H1 (cell line): ENCODE measurements around the gene ZFP3. TPM values are rescaled to one million over a fixed set of nuclear protein-coding genes. Genes with fewer than 3 reads are reported as not detected.
"Not testable (repeated sequence)": the region's sequence is repeated elsewhere in the genome, so short reads cannot be mapped to it uniquely, and the experiment has no call there.

Experiments
- CTCF ChIA-PET: fragments of 300-600 bp; sonication (Branson Sonifier 250); formaldehyde crosslinking; loops from one replicate; lab custom pipeline; 2021; ENCODE audit not compliant: partially characterized antibody; lab: Charles Lee
- POLR2A ChIA-PET: fragments of 300-600 bp; sonication (Branson Sonifier 250); formaldehyde crosslinking; loops from one replicate; lab custom pipeline; 2021; ENCODE audit warnings: inconsistent platforms; ENCODE audit not compliant: partially characterized antibody; lab: Charles Lee
- DNase-seq, 2 experiments: peaks; one replicate each; pipeline versions ENCODE4 v3.0.0 to v3.0.0-alpha.2; 2010 to 2022; ENCODE audit warnings: low spot score in 2 of 2, low read depth in 1 of 2, mixed read lengths in 1 of 2
- FAIRE-seq: peaks from 2 replicates; lab custom pipeline; 2011; peaks lifted over from hg19 to GRCh38; lab: Jason Lieb, UNC
- H2AFZ ChIP-seq: 2 replicates; pipeline ENCODE4 v1.8.1; 2012; ENCODE audit warnings: low read length, inconsistent platforms
- H2AK5ac ChIP-seq: 2 replicates; pipeline ENCODE4 v1.6.1; 2013; ENCODE audit warnings: low read depth, low read length
- H2BK120ac ChIP-seq: replicated peaks from 2 replicates; pipeline ENCODE3; 2013; ENCODE audit warnings: low read depth, low read length, inconsistent platforms
- H2BK12ac ChIP-seq: 2 replicates; pipeline ENCODE4 v1.6.1; 2013; ENCODE audit warnings: low read depth, low read length
- H2BK15ac ChIP-seq: 2 replicates; pipeline ENCODE4 v1.6.1; 2013; ENCODE audit warnings: low read length
- H2BK20ac ChIP-seq: 2 replicates; pipeline ENCODE4 v1.6.1; 2013; ENCODE audit warnings: low read length
- H2BK5ac ChIP-seq: 2 replicates; pipeline ENCODE4 v1.6.1; 2013; ENCODE audit warnings: low read depth, low read length
- H3K14ac ChIP-seq: 2 replicates; pipeline ENCODE4 v1.6.1; 2013; ENCODE audit warnings: inconsistent platforms; ENCODE audit not compliant: insufficient read length
- H3K18ac ChIP-seq: 2 replicates; pipeline ENCODE4 v1.6.1; 2013; ENCODE audit warnings: low read length; ENCODE audit errors: extremely low read depth
- H3K23ac ChIP-seq: 2 replicates; pipeline ENCODE4 v1.6.1; 2013; ENCODE audit warnings: inconsistent platforms; ENCODE audit not compliant: insufficient read length
- H3K23me2 ChIP-seq: 2 replicates; pipeline ENCODE4 v1.6.1; 2013; ENCODE audit warnings: low read depth, low read length
- H3K27ac ChIP-seq: 2 replicates; pipeline ENCODE4 v1.6.1; 2011; ENCODE audit warnings: low read depth, low read length, inconsistent platforms
- H3K27me3 ChIP-seq, 4 experiments: replicated peaks in 1 of 4; 1 replicate in 1 of 4; 2 replicates in 3 of 4; pipeline versions ENCODE4 v1.6.1 to v1.8.1; 2011 to 2013; ENCODE audit warnings: low read length in 3 of 4, mild to moderate bottlenecking in 3 of 4, inconsistent platforms in 2 of 4, mixed read lengths in 2 of 4, moderate library complexity in 1 of 4; ENCODE audit not compliant: control insufficient read depth in 3 of 4, insufficient read depth in 3 of 4; ENCODE audit errors: extremely low read depth in 1 of 4
- H3K36me3 ChIP-seq, 4 experiments: 2 replicates each; pipeline versions ENCODE4 v1.6.1 to v1.8.1; 2011 to 2013; ENCODE audit warnings: mild to moderate bottlenecking in 4 of 4, low read length in 3 of 4, moderate library complexity in 2 of 4, control low read depth in 1 of 4, inconsistent platforms in 1 of 4; ENCODE audit not compliant: insufficient read depth in 4 of 4, control insufficient read depth in 2 of 4
- H3K4ac ChIP-seq: replicated peaks from 2 replicates; pipeline ENCODE3; 2013; ENCODE audit warnings: low read length, low read depth, mixed read lengths, inconsistent platforms; ENCODE audit not compliant: insufficient read length
- H3K4me1 ChIP-seq, 4 experiments: replicated peaks in 1 of 4; 1 replicate in 1 of 4; 2 replicates in 3 of 4; pipeline versions ENCODE4 v1.6.1 to v1.8.1; 2011 to 2013; ENCODE audit warnings: low read length in 3 of 4, inconsistent platforms in 2 of 4, mixed read lengths in 1 of 4; ENCODE audit not compliant: insufficient read depth in 4 of 4, control insufficient read depth in 3 of 4
- H3K4me2 ChIP-seq, 2 experiments: 2 replicates each; pipeline versions ENCODE4 v1.6.1 to v1.8.1; 2011 to 2013; ENCODE audit warnings: low read depth in 2 of 2, low read length in 2 of 2, control low read depth in 1 of 2, inconsistent platforms in 1 of 2, mild to moderate bottlenecking in 1 of 2; ENCODE audit not compliant: insufficient read depth in 1 of 2
- H3K4me3 ChIP-seq, 4 experiments: fragments of 200-600, 300-600 bp in 1 of 4; sonication (generic), shearing (Covaris generic), sonication (Bioruptor Twin) in 1 of 4; 2 replicates each; pipeline versions ENCODE4 v1.5.1 to v1.8.1; 2011 to 2016; ENCODE audit warnings: low read length in 4 of 4, low read depth in 3 of 4, control low read depth in 2 of 4, inconsistent platforms in 2 of 4, mild to moderate bottlenecking in 2 of 4, mixed read lengths in 1 of 4, moderate library complexity in 1 of 4; ENCODE audit not compliant: insufficient read depth in 2 of 4; ENCODE audit errors: extremely low read depth in 1 of 4
- H3K56ac ChIP-seq: replicated peaks from 2 replicates; pipeline ENCODE3; 2013; ENCODE audit warnings: low read depth, mild to moderate bottlenecking, mixed read lengths, low read length, inconsistent platforms; ENCODE audit not compliant: insufficient read length
- H3K79me1 ChIP-seq: 2 replicates; pipeline ENCODE4 v1.6.1; 2013; ENCODE audit warnings: low read depth, low read length, control low read depth
- H3K79me2 ChIP-seq, 2 experiments: 2 replicates each; pipeline versions ENCODE4 v1.6.1 to v1.8.1; 2012 to 2013; ENCODE audit warnings: low read length in 2 of 2, mild to moderate bottlenecking in 2 of 2, inconsistent platforms in 1 of 2; ENCODE audit not compliant: insufficient read depth in 2 of 2, control insufficient read depth in 1 of 2
- H3K9ac ChIP-seq, 4 experiments: replicated peaks in 1 of 4; 1 replicate in 1 of 4; 2 replicates in 3 of 4; pipeline versions ENCODE4 v1.6.1 to v1.8.1; 2011 to 2013; ENCODE audit warnings: low read depth in 3 of 4, low read length in 3 of 4, control low read depth in 2 of 4, mild to moderate bottlenecking in 2 of 4, moderate library complexity in 2 of 4, inconsistent platforms in 1 of 4; ENCODE audit errors: extremely low read depth in 1 of 4
- H3K9me3 ChIP-seq, 2 experiments: 2 replicates each; pipeline versions ENCODE4 v1.6.1 to v1.8.1; 2012 to 2013; ENCODE audit warnings: mild to moderate bottlenecking in 2 of 2, moderate library complexity in 2 of 2, control low read depth in 1 of 2, inconsistent platforms in 1 of 2, low read depth in 1 of 2, low read length in 1 of 2, mixed read lengths in 1 of 2; ENCODE audit not compliant: insufficient read depth in 2 of 2
- H4K20me1 ChIP-seq, 2 experiments: replicated peaks in 1 of 2; 2 replicates each; pipeline versions ENCODE3 to v1.8.1; 2011 to 2013; ENCODE audit warnings: inconsistent platforms in 2 of 2, low read length in 2 of 2, mild to moderate bottlenecking in 1 of 2; ENCODE audit not compliant: insufficient read depth in 2 of 2, control insufficient read depth in 1 of 2
- H4K5ac ChIP-seq: 2 replicates; pipeline ENCODE4 v1.6.1; 2013; ENCODE audit warnings: low read length, low read depth, mixed read lengths, inconsistent platforms; ENCODE audit not compliant: insufficient read length
- H4K8ac ChIP-seq: 2 replicates; pipeline ENCODE4 v1.8.0; 2013; ENCODE audit warnings: mild to moderate bottlenecking, moderate library complexity, low read length, inconsistent platforms; ENCODE audit not compliant: insufficient read depth; ENCODE audit errors: extremely low read depth
- H4K91ac ChIP-seq: replicated peaks from 2 replicates; pipeline ENCODE3; 2013; ENCODE audit warnings: low read length, mixed read lengths, inconsistent platforms; ENCODE audit not compliant: insufficient read length
- WGBS, 2 experiments: shearing (Covaris generic) in 1 of 2; methylation state at CpG; one replicate each; pipeline versions ENCODE4 v1.1.6 to v1.1.7; 2013 to 2015; ENCODE audit warnings: low lambda C conversion rate in 2 of 2, mixed read lengths in 2 of 2, inconsistent platforms in 1 of 2, low coverage in 1 of 2, missing lambda C conversion rate in 1 of 2; ENCODE audit not compliant: insufficient replicate concordance in 2 of 2, insufficient coverage in 1 of 2, insufficient read length in 1 of 2; ENCODE audit errors: extremely low coverage in 1 of 2, missing lambda C conversion rate in 1 of 2; 5-methylcytosine and 5-hydroxymethylcytosine counted together
- polyA plus RNA-seq, 7 experiments: library from polyadenylated mRNA; depleted of rRNA in 3 of 7; stranded (reverse) in 5 of 7; unstranded in 2 of 7; fragments of >200 nt in 5 of 7; fragments of 200-250 nt in 2 of 7; gene quantifications; 1 replicate in 5 of 7; 2 replicates in 1 of 7; 4 replicates in 1 of 7; pipeline versions ENCODE4 v1.2.1 to v1.2.3, GENCODE V29; 2011 to 2013; ENCODE audit warnings: missing spikeins in 2 of 7, mixed read lengths in 2 of 7
- total RNA-seq: library from RNA; stranded (reverse); fragmentation: NEBNext Ultra II Directional; extraction: Animal tissue kit (Norgen Biotek cat#: 25700); gene quantifications from 2 replicates; pipeline ENCODE4 v1.2.1, GENCODE V29; 2021

ZFP3 gene
- total and polyA plus RNA-seq, 2 of the 8 experiments (the other 6 are each of a cell fraction or from before 2014, with no cell fraction given) = 0.15 to 0.44 TPM

GRCh38 chr17:5136580-5137412 is 58.5 kb downstream of the ZFP3 start:
- peaks cover 0 to 11% of the 10 kb centered on the region in 2 experiments; a peak in 1 of 4 replicates for H3K9me3 ChIP-seq
- POLR2A ChIA-PET, H3K9ac ChIP-seq: not testable (repeated sequence)

More at GRCh38 chr17:5136580-5137412, 58.5 kb downstream of the ZFP3 start:
- H3K4me3 ChIP-seq, H3K4ac ChIP-seq, H3K4me1 ChIP-seq, H2BK15ac ChIP-seq, H2AFZ ChIP-seq, H3K27me3 ChIP-seq, H3K36me3 ChIP-seq, H3K23ac ChIP-seq, H4K91ac ChIP-seq, H2BK5ac ChIP-seq, H3K79me2 ChIP-seq, H3K14ac ChIP-seq, H3K27ac ChIP-seq, H2BK120ac ChIP-seq, H3K56ac ChIP-seq, FAIRE-seq, H4K20me1 ChIP-seq, H3K23me2 ChIP-seq, DNase-seq, H2BK12ac ChIP-seq, H2AK5ac ChIP-seq, H2BK20ac ChIP-seq, H3K18ac ChIP-seq, H3K79me1 ChIP-seq, H3K4me2 ChIP-seq, H4K5ac ChIP-seq, H4K8ac ChIP-seq, CTCF ChIA-PET: not testable (repeated sequence)
- WGBS, 2 experiments = 91% methylated on average over 14 of the region's 14 CpGs; no CpG with 5 or more reads in 1 of the 2 experiments
